Activated CD4-positive, CD25-positive, alpha-beta regulatory T cell treated with anti-CD3 and anti-CD28 coated beads, Interleukin-2, amount 50 U/mL, for 72 hours (primary cell): ENCODE measurements around the gene B4GALNT2.
A peak's percentile ranks its signal among the peaks of the same experiment; 100 is the strongest.
"Not testable (repeated sequence)": the region's sequence is repeated elsewhere in the genome, so short reads cannot be mapped to it uniquely, and the experiment has no call there.

Experiments used
- DNase-seq: peaks from one replicate; pipeline ENCODE4 v3.0.0; 2021

Gene B4GALNT2

GRCh38 chr17:49121696-49122292 is 10.8 kb upstream of the B4GALNT2 start:
- DNase-seq = no peak

GRCh38 chr17:49122566-49122965 is 10.0 kb upstream of the B4GALNT2 start:
- DNase-seq = no peak

GRCh38 chr17:49123061-49123460 is 9.5 kb upstream of the B4GALNT2 start:
- DNase-seq = no peak

- no peak for DNase-seq
Observed at GRCh38 chr17:49125449-49125848, 7.1 kb upstream of the B4GALNT2 start.

GRCh38 chr17:49126183-49126859 is 6.2 kb upstream of the B4GALNT2 start:
- not testable (repeated sequence) for DNase-seq

GRCh38 chr17:49129359-49129950 is 3.1 kb upstream of the B4GALNT2 start:
- DNase-seq = not testable (repeated sequence)

GRCh38 chr17:49130891-49131290 is 1.7 kb upstream of the B4GALNT2 start:
- DNase-seq = no peak

GRCh38 chr17:49132317-49132698 is 261 bp upstream of the B4GALNT2 start:
- DNase-seq = no peak

GRCh38 chr17:49136335-49136734 is 3.8 kb downstream of the B4GALNT2 start:
- DNase-seq = no peak

- DNase-seq = not testable (repeated sequence)
Observed at GRCh38 chr17:49145654-49146053, 13.1 kb downstream of the B4GALNT2 start.

GRCh38 chr17:49146620-49147306 is 14.2 kb downstream of the B4GALNT2 start:
- DNase-seq = no peak

- no peak for DNase-seq
Observed at GRCh38 chr17:49148171-49148570, 15.6 kb downstream of the B4GALNT2 start.

GRCh38 chr17:49151996-49152395 is 19.4 kb downstream of the B4GALNT2 start:
- DNase-seq = no peak

GRCh38 chr17:49156256-49156655 is 23.7 kb downstream of the B4GALNT2 start:
- DNase-seq = no peak

GRCh38 chr17:49157784-49158183 is 25.2 kb downstream of the B4GALNT2 start:
- DNase-seq = no peak

- DNase-seq = no peak
Observed at GRCh38 chr17:49162866-49163265, 30.3 kb downstream of the B4GALNT2 start.

GRCh38 chr17:49165143-49165542 is 32.6 kb downstream of the B4GALNT2 start:
- no peak for DNase-seq

GRCh38 chr17:49168706-49169105 is 36.1 kb downstream of the B4GALNT2 start:
- DNase-seq = no peak

GRCh38 chr17:49170216-49170615 is 37.6 kb downstream of the B4GALNT2 start:
- no peak for DNase-seq

GRCh38 chr17:49170711-49171110 is 38.1 kb downstream of the B4GALNT2 start:
- DNase-seq = not testable (repeated sequence)

GRCh38 chr17:49175978-49176377 is 43.4 kb downstream of the B4GALNT2 start:
- not testable (repeated sequence) for DNase-seq

GRCh38 chr17:49180303-49180702 is 47.7 kb downstream of the B4GALNT2 start:
- DNase-seq = peak; percentile 70

- DNase-seq = no peak
Observed at GRCh38 chr17:49180998-49181635, 48.5 kb downstream of the B4GALNT2 start.
